ENCODE measurements around the gene PSME3IP1.

GRCh38 chr16:57203451-57203850 is 17.6 kb upstream of the PSME3IP1 start:
- TF ChIP-seq CTCF (conservative IDR thresholded peaks at IDR 0.05; ENCODE audit: low read depth, low read length) (no peak), POLR2A (IDR thresholded peaks at IDR 0.05; ENCODE audit: low read depth, low read length) (no peak), RCOR1 (IDR thresholded peaks at IDR 0.05; ENCODE audit: insufficient replicate concordance, low read length) (no peak), RAD21 (IDR thresholded peaks at IDR 0.05; ENCODE audit: low read length) (no peak), MXI1 (IDR thresholded peaks at IDR 0.05; ENCODE audit: borderline replicate concordance, low read depth, low read length) (no peak), RFX5 (IDR thresholded peaks at IDR 0.05; ENCODE audit: low read depth, low read length) (no peak), FOS (IDR thresholded peaks at IDR 0.05; ENCODE audit: low read depth, low read length) (no peak), MAZ (IDR thresholded peaks at IDR 0.05; ENCODE audit: borderline replicate concordance, low read depth, low read length) (no peak)
